Prostate gland (tissue), 2 donors: ENCODE measurements around the gene TTLL13.

Experiments used
- POLR2A ChIP-seq: fragments of 450-650 bp; IDR thresholded peaks from one replicate; pipeline ENCODE4 v1.6.1; 2016; ENCODE audit warnings: antibody characterized with exemption, mild to moderate bottlenecking
- TF ChIP-seq, protein P1 (sequence below), 4 experiments: fragments of 200-600 bp in 2 of 4; fragments of 450-650 bp in 2 of 4; sonication (generic) in 2 of 4; IDR thresholded peaks; 1 replicate in 3 of 4; 2 replicates in 1 of 4; pipeline ENCODE4 v1.5.1; 2016 to 2019; ENCODE audit warnings: antibody characterized with exemption in 4 of 4, mild to moderate bottlenecking in 2 of 4, moderate library complexity in 2 of 4

DNA sequence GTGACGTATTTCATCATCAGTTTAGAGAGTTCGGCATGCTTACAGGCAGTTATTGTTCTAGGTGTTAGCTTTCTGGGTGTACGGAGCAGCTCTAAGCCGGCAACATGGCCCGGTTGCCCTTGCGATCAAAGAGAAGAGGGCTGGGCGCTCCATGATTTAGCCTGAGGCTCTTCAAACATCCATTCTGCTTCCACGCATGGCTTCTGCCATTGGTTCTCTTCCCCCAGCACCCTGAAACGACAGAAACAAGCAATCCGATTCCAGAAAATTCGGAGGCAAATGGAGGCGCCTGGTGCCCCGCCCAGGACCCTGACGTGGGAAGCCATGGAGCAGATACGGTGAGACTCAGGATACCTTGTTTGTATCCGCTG lies 16.7 kb downstream of the TTLL13 start:
- TF ChIP-seq, protein P1, sequence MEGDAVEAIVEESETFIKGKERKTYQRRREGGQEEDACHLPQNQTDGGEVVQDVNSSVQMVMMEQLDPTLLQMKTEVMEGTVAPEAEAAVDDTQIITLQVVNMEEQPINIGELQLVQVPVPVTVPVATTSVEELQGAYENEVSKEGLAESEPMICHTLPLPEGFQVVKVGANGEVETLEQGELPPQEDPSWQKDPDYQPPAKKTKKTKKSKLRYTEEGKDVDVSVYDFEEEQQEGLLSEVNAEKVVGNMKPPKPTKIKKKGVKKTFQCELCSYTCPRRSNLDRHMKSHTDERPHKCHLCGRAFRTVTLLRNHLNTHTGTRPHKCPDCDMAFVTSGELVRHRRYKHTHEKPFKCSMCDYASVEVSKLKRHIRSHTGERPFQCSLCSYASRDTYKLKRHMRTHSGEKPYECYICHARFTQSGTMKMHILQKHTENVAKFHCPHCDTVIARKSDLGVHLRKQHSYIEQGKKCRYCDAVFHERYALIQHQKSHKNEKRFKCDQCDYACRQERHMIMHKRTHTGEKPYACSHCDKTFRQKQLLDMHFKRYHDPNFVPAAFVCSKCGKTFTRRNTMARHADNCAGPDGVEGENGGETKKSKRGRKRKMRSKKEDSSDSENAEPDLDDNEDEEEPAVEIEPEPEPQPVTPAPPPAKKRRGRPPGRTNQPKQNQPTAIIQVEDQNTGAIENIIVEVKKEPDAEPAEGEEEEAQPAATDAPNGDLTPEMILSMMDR (IDR thresholded peaks at IDR 0.05) = no peak
- TF ChIP-seq POLR2A = no peak
